Germinal center (tissue), 1 donor: ENCODE data around the gene SLC1A2.
A peak's percentile ranks its signal among the peaks of the same experiment; 100 is the strongest.

ENCODE experiments used
- DNase-seq: peaks from one replicate; pipeline ENCODE4 v3.0.0; 2012; ENCODE audit warnings: mixed read lengths, low spot score

The SLC1A2 gene

DNA sequence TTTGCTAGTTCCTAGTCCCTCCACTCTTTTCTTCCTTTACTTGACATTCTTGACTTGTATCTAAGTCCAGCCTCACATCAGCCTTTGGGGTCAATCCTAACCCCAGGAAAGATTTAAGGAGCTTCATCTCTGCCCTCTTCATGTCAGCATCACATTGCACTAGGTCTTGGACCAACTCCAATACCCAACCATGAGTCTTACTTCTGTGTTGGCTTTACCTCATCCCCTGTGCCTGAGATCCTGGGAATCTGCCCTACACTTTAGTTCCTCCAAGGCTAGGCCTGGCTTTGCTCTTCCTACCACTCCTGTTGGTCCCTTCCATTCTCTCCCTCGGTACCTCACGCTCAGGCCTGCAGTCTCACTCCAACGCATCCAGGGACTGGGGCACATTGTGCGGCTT, 117.0 kb downstream of the SLC1A2 start:
- no peak for DNase-seq

DNA sequence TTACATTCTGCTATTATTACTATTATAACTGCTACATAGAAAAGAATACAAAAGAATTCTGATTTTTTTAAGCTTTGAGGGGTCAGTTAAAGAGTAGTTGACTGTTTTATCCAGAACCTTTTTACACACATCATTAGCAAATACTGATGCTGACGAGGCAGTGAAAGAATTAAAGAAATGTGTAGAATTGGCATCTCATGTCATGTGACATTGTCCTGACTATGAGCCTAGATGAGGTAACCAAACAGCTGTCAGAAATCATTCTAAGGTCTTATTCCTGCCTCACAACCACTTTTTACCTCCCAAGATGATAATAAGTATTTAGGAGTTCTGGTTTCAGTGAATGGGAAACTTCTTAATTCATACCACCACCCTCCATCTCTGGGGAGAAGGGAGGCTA, 121.0 kb downstream of the SLC1A2 start:
- DNase-seq: no peak

DNA sequence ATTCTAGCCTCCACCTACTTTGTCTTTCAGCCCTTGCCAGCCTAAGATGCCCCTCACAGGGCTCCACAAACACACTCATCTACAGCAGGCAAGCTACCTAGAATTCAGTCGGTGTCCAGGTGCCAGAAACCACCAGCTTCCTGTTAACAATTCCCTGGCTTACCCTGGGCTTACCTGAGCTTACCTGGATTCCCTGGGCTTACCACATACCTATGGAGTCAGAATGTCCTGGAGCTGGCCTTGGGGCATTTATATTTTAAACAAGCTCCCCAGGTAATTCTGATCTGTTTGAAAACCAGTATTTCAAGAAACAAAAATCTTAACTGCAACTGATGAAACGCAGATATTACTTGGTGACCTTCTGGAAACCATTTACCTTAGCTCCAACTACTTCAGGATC, 123.6 kb downstream of the SLC1A2 start:
- no peak for DNase-seq

DNA sequence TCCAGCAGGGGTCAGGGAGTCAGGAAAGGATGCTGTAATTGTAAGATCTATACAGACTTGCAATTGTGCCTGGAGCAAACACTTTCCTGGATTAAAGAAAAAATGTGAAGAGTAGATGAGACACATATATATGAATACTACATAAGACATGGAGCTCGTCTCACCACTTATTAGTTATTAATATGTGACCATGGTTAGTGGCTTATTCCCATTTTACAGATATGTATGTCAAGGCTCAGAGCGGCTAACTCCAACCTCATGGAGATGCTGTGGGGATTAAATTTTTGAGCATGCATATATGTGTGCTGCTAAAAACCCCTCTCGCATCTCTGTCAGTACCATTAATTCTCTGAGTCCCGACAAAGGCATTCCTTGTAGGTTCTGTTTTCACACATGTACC, 125.7 kb downstream of the SLC1A2 start:
- DNase-seq: no peak

DNA sequence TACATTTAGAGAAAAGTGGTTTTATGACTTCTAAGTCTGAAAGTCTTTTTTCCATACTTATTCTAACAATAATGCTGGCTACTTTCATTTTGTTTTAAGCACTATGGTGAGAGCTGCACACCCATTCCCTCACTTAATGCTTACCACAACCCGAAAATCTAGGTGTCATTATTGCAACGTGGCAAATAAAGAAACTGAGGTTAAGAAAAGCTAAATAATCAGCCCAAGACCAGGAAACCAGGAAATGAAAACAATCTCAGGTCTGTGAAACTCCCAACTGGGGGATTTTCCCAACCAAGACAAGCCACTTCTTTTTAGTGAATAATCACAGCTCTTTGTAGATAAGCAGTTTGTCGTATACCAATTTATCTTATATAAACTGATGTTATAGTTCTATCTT, 126.3 kb downstream of the SLC1A2 start:
- no peak for DNase-seq

DNA sequence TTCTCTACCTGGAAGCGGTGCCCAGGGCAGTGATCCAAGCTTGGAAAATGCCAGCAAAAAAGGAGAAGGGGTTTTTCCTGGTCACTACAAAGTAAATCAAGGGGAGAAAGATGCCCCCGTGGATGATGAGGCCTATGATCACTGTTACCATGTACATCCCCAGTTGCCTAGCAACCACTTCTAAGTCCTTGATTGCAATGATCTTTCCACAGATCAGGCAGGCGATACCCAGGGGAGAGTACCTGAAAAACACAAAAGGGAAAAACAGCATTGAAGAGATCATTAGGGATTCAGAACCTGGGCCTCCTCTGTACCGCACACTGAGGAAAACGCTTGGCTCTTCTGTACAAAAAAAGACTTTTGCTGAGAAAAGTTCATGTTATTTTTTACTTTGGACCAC, 127.1 kb downstream of the SLC1A2 start:
- no peak for DNase-seq

DNA sequence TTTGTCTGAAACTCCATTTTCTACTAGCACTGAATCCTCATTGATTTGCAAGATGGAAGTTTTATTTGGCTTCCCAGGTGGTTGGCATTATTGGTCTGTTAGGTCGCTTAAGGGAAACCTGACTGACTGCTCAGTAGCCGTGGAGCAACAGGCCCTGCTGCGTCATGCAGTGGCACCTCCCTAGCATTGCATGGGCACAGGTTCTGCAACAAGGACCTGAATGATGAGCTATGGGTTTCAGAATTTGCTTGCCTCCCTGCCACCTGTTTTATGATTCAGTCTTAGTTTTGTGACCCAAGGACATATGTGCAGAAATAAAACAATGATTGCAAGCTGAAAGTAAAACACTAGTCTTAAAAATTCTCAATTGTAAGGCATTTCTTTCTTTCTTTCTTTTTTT, 128.5 kb downstream of the SLC1A2 start:
- DNase-seq: no peak

DNA sequence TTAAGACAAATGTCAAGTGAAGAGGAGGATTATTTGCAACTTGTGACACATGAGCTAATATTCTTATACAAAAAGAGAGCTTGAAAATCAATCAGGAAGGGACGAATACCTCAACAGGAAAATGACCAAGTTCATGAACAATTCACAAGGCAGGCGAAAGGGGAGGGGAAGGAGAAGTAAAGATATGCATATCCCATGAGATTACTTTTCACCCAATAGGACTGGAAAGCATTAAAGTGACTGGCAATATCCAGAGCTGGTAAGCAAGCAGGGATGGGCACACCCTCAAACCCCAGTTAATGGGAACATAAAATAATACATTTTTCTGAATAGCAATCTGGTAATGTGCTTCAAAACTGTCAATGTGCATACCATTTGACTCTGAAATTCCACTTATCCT, 129.5 kb downstream of the SLC1A2 start:
- no peak for DNase-seq

DNA sequence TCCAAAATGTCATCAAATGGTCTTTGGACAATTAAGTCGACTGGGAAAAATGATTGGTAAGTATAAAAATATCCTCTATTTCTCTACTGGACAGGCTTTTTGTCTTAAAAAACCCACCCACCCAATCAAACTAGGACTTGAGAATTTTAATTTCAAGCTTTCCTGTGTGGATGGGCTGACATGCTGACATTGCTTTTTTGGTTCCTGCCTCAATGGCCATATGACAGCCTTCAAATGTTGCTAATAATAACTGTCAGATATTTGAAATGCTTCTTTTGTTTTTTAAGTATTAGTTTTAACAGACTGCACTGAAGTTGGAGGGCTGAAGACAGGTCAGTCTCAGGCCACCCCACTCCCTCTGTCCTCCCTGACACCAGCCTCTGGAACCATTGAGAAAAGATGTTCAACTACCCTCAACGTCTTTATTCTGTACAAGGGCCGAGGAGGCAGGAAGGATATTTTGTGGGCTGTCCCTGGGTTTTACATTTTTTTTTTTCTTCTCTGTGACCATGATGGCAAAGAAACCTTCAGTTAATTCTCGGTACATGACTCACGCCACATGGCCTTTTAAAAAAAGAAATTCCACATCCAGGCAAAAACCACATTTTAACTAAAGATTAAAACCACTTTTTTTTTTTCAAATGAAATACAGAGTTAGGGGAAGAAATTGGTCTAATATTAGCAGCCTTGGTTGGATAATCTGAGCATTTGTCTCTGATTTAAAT, 130.4 kb downstream of the SLC1A2 start:
- DNase-seq: no peak

DNA sequence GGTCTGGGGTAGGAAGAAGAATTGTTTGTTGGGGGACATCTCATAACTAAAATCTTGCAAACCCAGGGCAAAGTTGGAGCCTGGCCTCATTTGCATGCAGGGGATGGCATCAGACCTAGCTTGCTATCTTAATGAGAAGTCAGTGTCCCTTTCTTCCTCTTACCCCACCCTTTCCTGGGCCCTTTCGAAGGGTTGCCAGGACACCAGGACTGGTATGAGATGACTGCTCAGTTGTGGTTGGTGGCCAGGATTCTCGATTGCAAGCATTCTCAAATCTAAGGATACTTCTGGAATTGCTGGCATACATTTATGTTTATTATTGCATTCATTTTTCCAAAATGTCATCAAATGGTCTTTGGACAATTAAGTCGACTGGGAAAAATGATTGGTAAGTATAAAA, 131.0 kb downstream of the SLC1A2 start:
- no peak for DNase-seq

DNA sequence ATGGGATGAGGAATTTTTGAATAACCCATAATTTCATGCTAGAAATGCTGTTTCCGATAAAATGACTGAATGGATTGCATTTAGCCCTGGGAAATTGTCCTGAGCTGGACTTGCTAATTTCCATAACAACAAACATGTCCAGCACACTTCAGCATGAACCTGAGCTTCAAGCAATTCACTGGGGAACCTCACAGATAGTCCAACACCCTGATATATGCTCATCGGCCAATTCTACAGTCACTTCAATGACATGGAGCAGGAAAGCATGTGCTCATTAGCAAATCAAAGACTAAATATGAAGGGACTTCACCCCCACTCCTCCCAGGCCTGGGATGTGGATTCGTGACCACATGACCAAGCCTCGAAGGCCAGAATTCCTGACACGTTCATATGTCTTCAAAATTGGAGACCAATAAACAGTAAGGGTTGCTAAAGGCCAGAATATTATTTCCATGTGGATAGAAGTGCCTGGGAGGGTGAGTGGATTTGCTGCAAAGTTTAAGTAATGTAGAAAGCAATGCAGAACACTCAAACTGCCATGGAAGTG, 131.9 kb downstream of the SLC1A2 start:
- no peak for DNase-seq

DNA sequence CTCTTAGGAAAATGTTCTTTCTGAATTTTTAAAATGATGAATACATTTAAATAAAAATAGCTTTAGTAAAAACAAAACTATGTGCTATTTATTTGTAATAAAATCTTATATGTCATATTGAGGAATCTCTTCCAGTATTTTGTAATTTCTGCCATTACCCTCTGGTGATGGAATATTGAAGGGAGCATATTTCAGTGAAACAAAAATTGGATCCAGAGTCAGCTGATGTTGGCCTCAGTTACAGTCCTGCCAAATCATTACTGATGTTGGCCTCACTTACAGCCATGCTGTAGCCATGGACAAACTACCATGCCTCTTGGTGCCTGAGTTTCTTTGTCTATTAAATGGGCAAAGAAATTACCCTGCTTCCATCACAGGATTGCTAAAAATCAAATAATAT, 133.2 kb downstream of the SLC1A2 start:
- no peak for DNase-seq

DNA sequence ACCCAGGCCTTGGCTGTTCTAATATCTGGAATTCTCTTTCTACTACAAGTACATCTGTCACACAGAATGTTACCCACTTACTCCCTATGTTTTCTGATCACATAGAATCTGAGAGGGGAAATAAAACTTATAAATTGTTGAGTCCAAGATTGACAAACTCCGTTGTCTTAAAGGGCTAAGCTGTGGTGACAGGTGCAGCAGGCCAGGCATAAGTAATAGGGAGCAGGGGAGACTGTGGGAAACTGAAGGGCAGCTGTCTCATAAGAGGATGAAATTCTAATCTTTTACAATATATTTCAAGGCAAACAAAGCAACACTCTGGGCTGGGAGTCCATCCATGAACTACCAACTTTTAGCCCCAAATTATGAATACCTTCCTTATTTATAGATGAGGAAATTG, 133.9 kb downstream of the SLC1A2 start:
- no peak for DNase-seq

DNA sequence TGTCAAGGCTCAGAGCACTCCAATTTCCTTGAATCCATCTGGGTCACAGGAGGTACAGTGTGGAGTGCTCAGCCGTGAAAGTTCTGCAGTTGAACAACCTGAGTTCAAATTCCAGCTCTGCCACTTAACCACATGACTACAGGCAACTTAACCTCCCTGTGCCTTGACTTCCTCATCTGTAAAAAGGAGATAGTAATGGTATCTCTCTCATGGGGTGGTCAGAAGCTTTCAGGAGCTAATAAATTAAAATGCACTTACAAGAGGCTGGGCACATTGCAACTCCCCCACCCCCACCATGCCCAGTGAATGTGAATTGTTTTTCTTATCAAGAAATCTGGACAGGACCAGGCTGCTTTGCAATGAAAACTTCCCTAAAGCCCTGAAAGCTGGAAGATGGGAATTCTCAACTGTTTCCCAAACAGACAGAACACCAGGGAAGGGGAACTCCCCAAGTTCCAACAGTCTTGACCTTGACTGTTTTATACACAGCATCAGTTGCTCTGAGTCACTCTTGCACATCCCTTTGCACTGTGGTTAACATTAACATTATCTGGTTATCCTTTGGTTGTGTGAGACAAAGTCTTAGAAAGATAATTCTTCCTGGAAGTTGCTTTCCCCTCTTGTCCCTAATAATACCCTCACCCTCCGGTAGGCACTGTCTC, 137.0 kb downstream of the SLC1A2 start:
- no peak for DNase-seq

DNA sequence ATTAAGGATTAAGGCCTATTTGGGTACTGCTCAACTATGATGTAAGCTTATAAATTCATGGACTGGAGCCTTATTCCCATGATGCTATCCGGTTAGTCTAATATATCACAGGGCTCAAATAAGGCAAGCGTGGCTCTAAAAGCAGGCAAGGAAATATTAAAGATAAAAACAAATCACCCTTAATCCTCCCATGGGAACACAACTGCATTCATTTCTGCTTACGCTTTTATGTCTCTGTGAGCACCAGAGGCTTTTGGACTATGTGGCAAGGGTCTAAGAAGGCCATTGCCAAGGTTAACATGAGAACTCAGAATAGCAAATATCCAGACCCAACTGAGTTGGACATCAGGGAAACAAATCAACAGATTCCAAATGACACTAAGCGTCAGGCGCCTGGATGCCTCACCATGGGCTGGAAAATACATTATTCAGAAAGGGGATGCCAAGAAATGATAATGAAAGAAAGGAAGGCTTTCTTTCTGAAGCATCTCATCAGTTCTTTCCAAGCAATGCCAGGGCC, 138.1 kb downstream of the SLC1A2 start:
- DNase-seq: no peak

DNA sequence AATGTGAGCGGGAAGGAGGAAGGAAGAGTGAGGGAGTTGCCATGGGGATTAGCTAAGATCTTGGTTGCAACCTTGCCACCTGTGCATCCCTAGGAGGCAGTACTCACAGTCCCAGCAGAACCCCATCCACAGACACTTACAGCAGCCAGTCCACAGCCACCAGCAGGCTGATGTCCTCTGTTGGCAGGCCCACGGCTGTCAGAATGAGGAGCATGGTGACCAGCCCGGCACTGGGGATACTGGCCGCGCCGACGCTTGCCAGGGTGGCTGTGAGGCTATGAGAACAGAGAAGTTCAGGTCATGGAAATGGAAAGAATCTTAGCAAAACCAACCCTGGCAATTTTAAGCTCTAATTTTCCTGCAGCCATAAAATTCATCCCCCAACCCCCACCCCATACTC, 138.6 kb downstream of the SLC1A2 start:
- no peak for DNase-seq

DNA sequence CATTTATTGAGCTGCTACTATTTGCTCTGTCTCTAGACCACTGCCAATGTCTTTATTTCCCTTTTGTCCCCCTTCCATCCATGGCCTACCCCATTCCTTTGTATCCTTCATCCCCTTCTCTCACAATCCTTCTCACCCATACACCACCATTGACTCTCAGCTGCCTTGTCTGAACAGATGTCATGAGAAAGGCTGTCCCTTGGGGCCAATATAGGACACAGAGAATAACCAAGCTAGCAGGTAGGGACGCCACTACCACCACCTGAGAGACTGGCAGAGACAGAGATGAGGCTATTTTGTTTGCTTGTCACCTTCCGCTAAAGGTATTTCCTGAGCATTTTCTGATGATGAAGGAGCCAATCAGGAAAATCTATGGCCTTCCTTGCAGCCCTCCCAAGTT, 141.5 kb downstream of the SLC1A2 start:
- no peak for DNase-seq

DNA sequence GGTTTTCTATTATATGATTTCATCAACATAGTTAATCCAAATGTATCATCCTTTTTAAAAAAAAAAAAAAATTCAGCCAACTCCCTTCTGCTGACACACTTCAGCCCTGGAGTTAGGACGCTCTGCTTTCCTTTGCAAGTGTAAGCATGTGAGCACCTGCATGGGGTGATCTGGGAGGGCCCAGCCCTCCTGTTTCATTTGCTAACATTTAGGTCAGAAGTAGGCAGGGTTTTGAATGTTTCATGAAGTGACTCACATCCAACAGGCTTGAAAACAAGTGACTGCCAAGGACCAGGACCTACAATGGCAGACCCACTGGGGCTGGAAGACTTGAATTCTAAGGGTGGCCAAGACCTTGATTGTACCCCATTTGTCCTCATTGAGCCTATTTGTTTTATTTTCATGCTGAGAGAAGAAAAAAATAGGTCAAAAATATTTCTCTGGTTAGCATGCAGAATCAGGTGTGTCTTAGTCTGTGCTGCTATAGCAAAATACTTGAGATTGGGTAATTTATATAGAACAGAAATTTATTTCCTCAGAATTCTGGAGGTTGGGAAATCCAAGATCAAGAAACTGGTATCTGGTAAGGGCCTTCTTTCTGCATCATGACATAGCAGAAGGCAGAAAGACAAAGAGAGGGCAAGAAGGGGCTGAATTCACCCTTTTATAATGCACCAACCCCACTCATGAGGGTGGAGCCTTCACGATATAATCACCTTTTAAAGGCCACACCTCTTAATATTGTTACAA, 142.8 kb downstream of the SLC1A2 start:
- DNase-seq: no peak

DNA sequence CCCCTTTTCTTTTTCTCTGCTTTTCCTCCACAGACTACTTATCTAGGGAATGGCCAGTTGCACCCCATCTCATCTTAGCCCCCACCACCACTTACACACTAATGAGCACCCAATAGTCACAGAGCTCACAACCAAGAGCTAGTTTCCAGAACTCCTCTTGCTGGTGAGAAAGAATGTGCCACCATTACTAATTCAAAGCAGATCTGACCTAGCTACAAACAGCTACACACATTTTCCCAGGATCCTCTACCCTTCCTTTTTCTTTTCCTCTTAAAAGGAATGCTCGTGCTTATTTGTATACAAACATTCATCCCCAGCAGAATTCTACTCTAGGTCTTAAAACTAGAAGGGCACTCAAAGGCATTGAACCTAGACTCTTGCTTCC, 143.6 kb downstream of the SLC1A2 start:
- no peak for DNase-seq

DNA sequence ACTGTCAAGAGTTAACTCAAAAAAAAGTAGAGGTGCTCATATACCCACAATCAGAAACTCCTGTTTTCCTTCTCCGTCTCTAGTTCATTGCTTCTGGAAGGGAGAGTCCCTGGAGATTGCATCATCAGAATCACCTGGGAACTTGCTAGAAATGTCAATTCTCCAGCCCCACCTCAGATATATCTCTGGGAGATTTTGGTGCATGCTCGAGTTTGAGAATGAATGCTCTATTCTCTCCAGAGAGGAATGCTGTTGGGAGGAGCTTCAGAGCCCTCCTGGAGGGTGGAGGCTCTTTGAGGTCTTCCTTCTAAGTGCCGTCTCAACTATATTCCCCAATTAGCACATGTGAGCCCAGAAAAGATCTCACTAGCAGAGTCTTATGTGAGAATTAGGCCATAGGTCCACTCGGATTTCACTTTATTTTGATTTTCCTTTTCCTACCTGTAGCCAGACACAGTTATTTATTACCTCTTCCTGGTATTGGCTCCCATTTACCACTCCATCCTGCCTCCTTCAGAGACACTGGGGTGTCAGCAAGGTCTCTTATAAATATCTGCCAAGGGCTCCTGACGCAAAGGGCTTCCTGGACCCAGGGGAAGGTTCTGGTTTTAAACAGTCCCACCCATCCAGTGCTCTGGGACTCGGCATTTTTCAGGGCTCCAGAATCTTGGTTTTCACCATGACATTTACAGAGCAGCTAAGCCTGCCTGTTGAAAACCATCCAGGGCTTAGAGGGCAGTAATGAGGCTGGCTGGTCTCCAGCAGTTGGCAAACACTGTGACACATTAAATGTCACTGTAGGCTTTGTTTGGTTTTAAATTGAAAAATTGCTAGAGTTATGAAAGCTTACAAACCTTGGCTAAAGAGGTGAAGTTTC, 144.2 kb downstream of the SLC1A2 start:
- no peak for DNase-seq

DNA sequence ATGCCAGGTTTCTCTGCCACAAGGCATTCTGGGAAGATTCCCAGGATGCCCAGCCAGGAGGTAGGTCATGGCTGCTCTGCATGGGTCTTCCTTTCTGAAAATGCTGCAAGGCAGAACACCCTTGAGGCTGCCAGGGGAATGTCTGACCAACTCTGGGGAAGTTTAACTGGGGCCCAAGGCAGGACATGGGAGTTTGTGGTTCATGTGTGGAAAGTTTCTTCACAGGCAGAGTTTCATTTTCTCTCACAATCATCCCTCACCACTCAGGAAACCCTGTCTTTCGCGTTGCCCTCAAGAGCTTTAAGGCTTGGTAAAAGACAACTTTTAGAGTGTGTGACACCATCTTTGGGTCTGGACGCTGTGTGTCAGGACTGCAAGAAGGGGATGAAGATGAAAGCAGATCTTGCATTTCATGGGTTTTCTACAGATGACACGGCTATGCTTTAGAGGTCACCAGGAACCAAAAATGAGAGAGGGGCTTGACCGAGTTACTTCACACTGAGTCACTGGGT, 146.9 kb downstream of the SLC1A2 start:
- DNase-seq: peak; percentile 13

DNA sequence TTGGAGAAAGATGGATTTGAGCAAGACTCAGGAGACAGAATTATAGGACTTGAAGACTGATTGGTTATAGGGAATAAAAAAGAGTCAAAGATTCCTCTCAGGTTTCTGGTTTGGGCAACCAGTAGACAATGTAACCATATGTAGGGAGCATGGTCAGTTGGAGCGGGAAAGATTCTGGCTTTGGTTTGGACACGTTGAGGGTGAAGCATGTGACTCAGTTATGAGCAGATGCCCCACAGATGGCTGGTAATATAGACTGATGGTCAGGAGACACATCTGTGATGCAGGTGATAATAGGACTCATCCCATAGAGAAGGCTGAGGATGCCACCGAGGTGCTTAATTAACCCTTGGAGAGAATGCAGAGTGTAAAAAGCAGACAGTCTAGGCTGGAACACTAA, 148.3 kb downstream of the SLC1A2 start:
- no peak for DNase-seq
